RPMI8226 (cell line): ENCODE results near the gene INSYN2B.
"Not testable (repeated sequence)": the region's sequence is repeated elsewhere in the genome, so short reads cannot be mapped to it uniquely, and the experiment has no call there.

Experiments used
- DNase-seq: peaks from one replicate; pipeline ENCODE4 v3.0.0-alpha.2; 2015

INSYN2B gene

GRCh38 chr5:169840405-169840804, 139.9 kb downstream of the INSYN2B start:
- DNase-seq = no peak

GRCh38 chr5:169838688-169839087, 141.6 kb downstream of the INSYN2B start:
- DNase-seq = no peak

- DNase-seq = no peak
Measured at GRCh38 chr5:169837686-169838085, 142.6 kb downstream of the INSYN2B start.

- no peak for DNase-seq
Measured at GRCh38 chr5:169836835-169837536, 143.3 kb downstream of the INSYN2B start.

GRCh38 chr5:169834540-169834939, 145.8 kb downstream of the INSYN2B start:
- DNase-seq = not testable (repeated sequence)

GRCh38 chr5:169833681-169834292, 146.5 kb downstream of the INSYN2B start:
- DNase-seq = not testable (repeated sequence)

GRCh38 chr5:169832845-169833244, 147.4 kb downstream of the INSYN2B start:
- DNase-seq = no peak

- no peak for DNase-seq
Measured at GRCh38 chr5:169832304-169832703, 148.0 kb downstream of the INSYN2B start.

GRCh38 chr5:169831331-169831730, 149.0 kb downstream of the INSYN2B start:
- DNase-seq = no peak

- DNase-seq = no peak
Measured at GRCh38 chr5:169828385-169828784, 151.9 kb downstream of the INSYN2B start.

- DNase-seq = no peak
Measured at GRCh38 chr5:169827769-169828168, 152.5 kb downstream of the INSYN2B start.

GRCh38 chr5:169826618-169827017, 153.7 kb downstream of the INSYN2B start:
- no peak for DNase-seq

- no peak for DNase-seq
Measured at GRCh38 chr5:169817031-169817430, 163.3 kb downstream of the INSYN2B start.

- no peak for DNase-seq
Measured at GRCh38 chr5:169814522-169814921, 165.8 kb downstream of the INSYN2B start.
